B cell (primary cell): Measurements from ENCODE around the gene TDRD12. TPM values are rescaled to one million over a fixed set of nuclear protein-coding genes. Genes with fewer than 3 reads are reported as not detected.
"Not testable (repeated sequence)": the region's sequence is repeated elsewhere in the genome, so short reads cannot be mapped to it uniquely, and the experiment has no call there.

ENCODE experiments used
- ATAC-seq: fragments of 200-7000 bp; cut with Tn5 transposase; one replicate; pipeline ENCODE4 v1.10.0; 2021; ENCODE audit warnings: low read depth, mild to moderate bottlenecking, moderate number of reproducible peaks, moderate library complexity
- CTCF ChIA-PET: fragments of 350-600 bp; sonication (Branson Sonifier 250); formaldehyde crosslinking; loops from one replicate; lab custom pipeline; 2021; ENCODE audit warnings: antibody characterized with exemption, inconsistent platforms; lab: Charles Lee
- POLR2A ChIA-PET: fragments of 350-600 bp; sonication (Branson Sonifier 250); formaldehyde crosslinking; loops from one replicate; lab custom pipeline; 2021; ENCODE audit warnings: antibody characterized with exemption; lab: Charles Lee
- DNase-seq: peaks from one replicate; pipeline ENCODE4 v3.0.0; 2013
- H2AFZ ChIP-seq: 2 replicates; pipeline ENCODE4 v1.6.1; 2012; ENCODE audit warnings: mild to moderate bottlenecking, low read depth, low read length; ENCODE audit not compliant: insufficient read depth, poor library complexity, severe bottlenecking
- H3K27ac ChIP-seq, 2 donors: 1 replicate in 1 of 2; 2 replicates in 1 of 2; pipeline ENCODE4 v1.5.1; 2012 to 2013; ENCODE audit warnings: low read length in 2 of 2, mild to moderate bottlenecking in 2 of 2, moderate library complexity in 1 of 2
- H3K27me3 ChIP-seq, 4 experiments: fragments of 200-600 bp in 1 of 4; sonication (generic) in 1 of 4; replicated peaks in 1 of 4; 1 replicate in 2 of 4; 2 replicates in 2 of 4; pipeline versions ENCODE4 v1.6.1 to v1.7.0; 2013 to 2016; ENCODE audit warnings: low read length in 3 of 4, mild to moderate bottlenecking in 2 of 4, mixed read lengths in 1 of 4, moderate library complexity in 1 of 4; ENCODE audit not compliant: insufficient read depth in 4 of 4, control insufficient read depth in 3 of 4; ENCODE audit errors: control extremely low read depth in 1 of 4
- H3K36me3 ChIP-seq, 2 experiments: replicated peaks in 1 of 2; 1 replicate in 1 of 2; 2 replicates in 1 of 2; pipeline versions ENCODE4 v1.6.1 to v1.7.1; 2013; ENCODE audit warnings: low read length in 1 of 2; ENCODE audit not compliant: insufficient read depth in 2 of 2, control insufficient read depth in 1 of 2; ENCODE audit errors: control extremely low read depth in 1 of 2, extremely low read depth in 1 of 2
- H3K4me1 ChIP-seq, 2 donors: fragments of 200-600 bp in 1 of 2; sonication (generic) in 1 of 2; 1 replicate in 1 of 2; 2 replicates in 1 of 2; pipeline versions ENCODE4 v1.5.1 to v1.6.1; 2013 to 2017; ENCODE audit warnings: low read length in 2 of 2; ENCODE audit not compliant: control insufficient read depth in 2 of 2, insufficient read depth in 2 of 2
- H3K4me2 ChIP-seq: replicated peaks from 2 replicates; pipeline ENCODE3; 2012; ENCODE audit warnings: mild to moderate bottlenecking, low read depth, low read length; ENCODE audit not compliant: poor library complexity, severe bottlenecking
- H3K4me3 ChIP-seq, 5 experiments: fragments of 200-600 bp in 1 of 5; sonication (generic) in 1 of 5; 1 replicate in 3 of 5; 2 replicates in 2 of 5; pipeline versions ENCODE4 v1.5.1 to v1.7.0; 2011 to 2016; ENCODE audit warnings: low read length in 4 of 5, mild to moderate bottlenecking in 4 of 5, low read depth in 2 of 5, control low read depth in 1 of 5, moderate library complexity in 1 of 5; ENCODE audit not compliant: insufficient read depth in 1 of 5; ENCODE audit errors: control extremely low read depth in 1 of 5, extremely low read depth in 1 of 5
- H3K79me2 ChIP-seq: fragments of 200-600 bp; sonication (generic); one replicate; pipeline ENCODE4 v1.6.0; 2016; ENCODE audit warnings: low read length; ENCODE audit not compliant: control insufficient read depth, insufficient read depth
- H3K9ac ChIP-seq: fragments of 200-600 bp; sonication (generic); 2 replicates; pipeline ENCODE4 v1.6.1; 2017; ENCODE audit warnings: mild to moderate bottlenecking, low read length, moderate library complexity
- H3K9me3 ChIP-seq, 3 donors: one replicate each; pipeline versions ENCODE4 v1.6.1 to v1.7.1; 2013; ENCODE audit warnings: low read length in 2 of 3; ENCODE audit not compliant: control insufficient read depth in 2 of 3, insufficient read depth in 1 of 3; ENCODE audit errors: control extremely low read depth in 1 of 3
- H4K20me1 ChIP-seq: 2 replicates; pipeline ENCODE4 v1.6.0; 2012; ENCODE audit warnings: mild to moderate bottlenecking, low read length; ENCODE audit not compliant: insufficient read depth, control insufficient read depth, poor library complexity, severe bottlenecking
- H3K27ac Mint-ChIP-seq: one replicate; pipeline ENCODE4 v1.8.0; 2021; ENCODE audit warnings: mixed read lengths
- H3K27me3 Mint-ChIP-seq: one replicate; pipeline ENCODE4 v1.8.0; 2021; ENCODE audit warnings: mixed read lengths
- H3K4me1 Mint-ChIP-seq: one replicate; pipeline ENCODE4 v1.8.0; 2021; ENCODE audit warnings: mixed read lengths
- H3K4me3 Mint-ChIP-seq: one replicate; pipeline ENCODE4 v1.8.0; 2021; ENCODE audit warnings: mixed read lengths
- H3K9me3 Mint-ChIP-seq: one replicate; pipeline ENCODE4 v1.8.0; 2022; ENCODE audit warnings: mixed read lengths; ENCODE audit not compliant: insufficient read depth
- WGBS: methylation state at CpG from one replicate; pipeline ENCODE4 v1.1.5; 2013; ENCODE audit warnings: missing lambda C conversion rate; ENCODE audit not compliant: insufficient coverage; 5-methylcytosine and 5-hydroxymethylcytosine counted together
- intact Hi-C: fragments of 100-400 bp; cut with micrococcal nuclease; formaldehyde crosslinking; loops from one replicate; pipeline ENCODE4 v1.10.0; 2022
- polyA plus RNA-seq: library from polyadenylated mRNA; depleted of rRNA; stranded (reverse); fragments of >200 nt; gene quantifications from 2 replicates; pipeline ENCODE4 v1.2.3, GENCODE V29; 2012
- total RNA-seq, 2 donors: library from RNA; stranded (reverse); fragments of 120-200 nt in 1 of 2; gene quantifications; 1 replicate in 1 of 2; 2 replicates in 1 of 2; pipeline versions ENCODE4 v1.2.3 to v1.2.4, GENCODE V29; 2013 to 2022
- TF ChIP-seq, protein P1 (sequence below): fragments of 200-600 bp; IDR thresholded peaks from one replicate; pipeline ENCODE4 v1.8.0; 2022; ENCODE audit warnings: antibody characterized with exemption, mild to moderate bottlenecking

TDRD12 gene
- total and polyA plus RNA-seq, 2 donors (not counting 1 experiment from before 2014, with no cell fraction given) = 0.30 to 1.1 TPM

- no peaks in the 10 kb centered on the region for H3K4me1 ChIP-seq
- H3K4me2 ChIP-seq = no peak overlapping the region
- no peak overlapping the region for H2AFZ ChIP-seq
- Mint-ChIP-seq H3K4me1 (no peaks in the 10 kb centered on the region), H3K4me3 (no peak overlapping the region), H3K27ac (no peak overlapping the region), H3K27me3 (no peaks in the 10 kb centered on the region), H3K9me3 (no peaks in the 10 kb centered on the region)
- CTCF ChIA-PET = no interaction called here
- WGBS = no CpG with 5 or more reads among the region's 6 CpGs
- ATAC-seq (no peak), DNase-seq (no peak)
- no peak overlapping the region for H3K27ac ChIP-seq
- H3K9ac ChIP-seq = no peak overlapping the region
- intact Hi-C loops = no loop called here
- POLR2A ChIA-PET = no interaction called here
- no peak overlapping the region for H3K4me3 ChIP-seq
- no peaks in the 10 kb centered on the region for H3K9me3 ChIP-seq
- TF ChIP-seq, protein P1, sequence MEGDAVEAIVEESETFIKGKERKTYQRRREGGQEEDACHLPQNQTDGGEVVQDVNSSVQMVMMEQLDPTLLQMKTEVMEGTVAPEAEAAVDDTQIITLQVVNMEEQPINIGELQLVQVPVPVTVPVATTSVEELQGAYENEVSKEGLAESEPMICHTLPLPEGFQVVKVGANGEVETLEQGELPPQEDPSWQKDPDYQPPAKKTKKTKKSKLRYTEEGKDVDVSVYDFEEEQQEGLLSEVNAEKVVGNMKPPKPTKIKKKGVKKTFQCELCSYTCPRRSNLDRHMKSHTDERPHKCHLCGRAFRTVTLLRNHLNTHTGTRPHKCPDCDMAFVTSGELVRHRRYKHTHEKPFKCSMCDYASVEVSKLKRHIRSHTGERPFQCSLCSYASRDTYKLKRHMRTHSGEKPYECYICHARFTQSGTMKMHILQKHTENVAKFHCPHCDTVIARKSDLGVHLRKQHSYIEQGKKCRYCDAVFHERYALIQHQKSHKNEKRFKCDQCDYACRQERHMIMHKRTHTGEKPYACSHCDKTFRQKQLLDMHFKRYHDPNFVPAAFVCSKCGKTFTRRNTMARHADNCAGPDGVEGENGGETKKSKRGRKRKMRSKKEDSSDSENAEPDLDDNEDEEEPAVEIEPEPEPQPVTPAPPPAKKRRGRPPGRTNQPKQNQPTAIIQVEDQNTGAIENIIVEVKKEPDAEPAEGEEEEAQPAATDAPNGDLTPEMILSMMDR = no peak
- H3K79me2 ChIP-seq = no peaks in the 10 kb centered on the region
- no peaks in the 10 kb centered on the region for H3K36me3 ChIP-seq
- H3K27me3 ChIP-seq = no peaks in the 10 kb centered on the region
- no peaks in the 10 kb centered on the region for H4K20me1 ChIP-seq
Measured at GRCh38 chr19:32852216-32852615, 132.6 kb downstream of the TDRD12 start.

DNA sequence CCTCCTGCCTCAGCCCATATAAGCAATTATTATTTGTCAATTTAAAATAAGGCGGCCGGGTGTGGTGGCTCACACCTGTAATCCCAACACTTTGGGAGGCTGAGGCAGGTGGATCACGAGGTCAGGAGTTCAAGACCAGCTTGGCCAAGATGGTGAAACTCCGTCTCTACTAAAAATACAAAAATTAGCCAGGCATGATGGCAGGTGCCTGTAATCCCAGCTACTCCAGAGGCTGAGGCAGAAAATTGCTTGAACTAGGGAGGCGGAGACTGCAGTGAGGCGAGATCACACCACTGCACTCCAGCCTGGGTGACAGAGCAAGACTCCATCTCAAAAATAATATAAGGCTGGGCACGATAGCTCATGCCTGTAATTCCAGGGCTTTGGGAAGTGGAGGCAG is 137.3 kb downstream of the TDRD12 start:
- H3K4me3 Mint-ChIP-seq, H3K4me1 Mint-ChIP-seq, H2AFZ ChIP-seq, H3K4me1 ChIP-seq, H3K4me2 ChIP-seq, H3K4me3 ChIP-seq, H3K9ac ChIP-seq, H3K27me3 Mint-ChIP-seq, POLR2A ChIA-PET, H3K27me3 ChIP-seq, ATAC-seq, DNase-seq, intact Hi-C loops, H4K20me1 ChIP-seq, H3K79me2 ChIP-seq, H3K9me3 ChIP-seq, H3K27ac ChIP-seq, CTCF ChIA-PET, H3K9me3 Mint-ChIP-seq, H3K27ac Mint-ChIP-seq, H3K36me3 ChIP-seq: not testable (repeated sequence)
- 95% methylated on average over 7 of the region's 7 CpGs for WGBS
